SK-N-SH treated with all-trans-retinoic acid at 6 μM for 48 hours (cell line): ENCODE results near the gene MOGAT3.

Source experiments
- ATAC-seq: fragments of 200-7000 bp; cut with Tn5 transposase; 3 replicates; pipeline ENCODE4 v1.9.1; 2020; ENCODE audit warnings: mild to moderate bottlenecking, moderate library complexity
- ARNTL ChIP-seq: fragments of 450-650 bp; formaldehyde crosslinking; IDR thresholded peaks from 2 replicates; pipeline ENCODE4 v1.5.0; 2020; ENCODE audit warnings: low read depth, mild to moderate bottlenecking, moderate library complexity, borderline replicate concordance
- BACH2 ChIP-seq: fragments of 250-450 bp; sonication (Bioruptor Pico); IDR thresholded peaks from 2 replicates; pipeline ENCODE4 v1.9.0; 2021; ENCODE audit warnings: mild to moderate bottlenecking, borderline replicate concordance
- CSDC2 ChIP-seq: fragments of 250-450 bp; sonication (Bioruptor Pico); IDR thresholded peaks from 2 replicates; pipeline ENCODE4 v1.5.0; 2020; ENCODE audit warnings: mild to moderate bottlenecking, moderate library complexity
- ESRRG ChIP-seq: fragments of 250-450 bp; sonication (Bioruptor Pico); IDR thresholded peaks from 2 replicates; pipeline ENCODE4 v1.6.1; 2021; ENCODE audit warnings: mild to moderate bottlenecking
- GLIS3 ChIP-seq: fragments of 250-450 bp; sonication (Bioruptor Pico); IDR thresholded peaks from 2 replicates; pipeline ENCODE4 v1.5.0; 2020; ENCODE audit warnings: mild to moderate bottlenecking, moderate library complexity
- ISL1 ChIP-seq: fragments of 250-450 bp; sonication (Bioruptor Pico); IDR thresholded peaks from 2 replicates; pipeline ENCODE4 v2.1.2; 2022; ENCODE audit warnings: mild to moderate bottlenecking, moderate library complexity
- OSR1 ChIP-seq: fragments of 250-450 bp; sonication (Bioruptor Pico); IDR thresholded peaks from 2 replicates; pipeline ENCODE4 v1.8.0; 2022; ENCODE audit warnings: moderate library complexity, mild to moderate bottlenecking, inconsistent platforms
- PPARA ChIP-seq: fragments of 250-450 bp; sonication (Bioruptor Pico); IDR thresholded peaks from 2 replicates; pipeline ENCODE4 v1.5.0; 2020; ENCODE audit warnings: mild to moderate bottlenecking, borderline replicate concordance
- RARB ChIP-seq: fragments of 250-450 bp; sonication (Bioruptor Pico); IDR thresholded peaks from 2 replicates; pipeline ENCODE4 v1.8.0; 2021; ENCODE audit warnings: mild to moderate bottlenecking, moderate library complexity
- SNAI2 ChIP-seq: fragments of 250-450 bp; sonication (Bioruptor Pico); IDR thresholded peaks from 2 replicates; pipeline ENCODE4 v1.5.0; 2020; ENCODE audit warnings: mild to moderate bottlenecking, moderate library complexity
- TCF4 ChIP-seq: fragments of 250-450 bp; sonication (Bioruptor Pico); IDR thresholded peaks from 2 replicates; pipeline ENCODE4 v1.8.0; 2021; ENCODE audit warnings: mild to moderate bottlenecking, moderate library complexity, borderline replicate concordance
- TOX ChIP-seq: fragments of 250-450 bp; sonication (Bioruptor Pico); IDR thresholded peaks from 2 replicates; pipeline ENCODE4 v1.8.0; 2021; ENCODE audit warnings: mild to moderate bottlenecking, moderate library complexity, borderline replicate concordance
- ZC3H10 ChIP-seq: fragments of 250-450 bp; sonication (Bioruptor Pico); IDR thresholded peaks from 2 replicates; pipeline ENCODE4 v1.5.1; 2021; ENCODE audit warnings: mild to moderate bottlenecking, moderate library complexity
- ZFP3 ChIP-seq: fragments of 250-450 bp; sonication (Bioruptor Pico); IDR thresholded peaks from 2 replicates; pipeline ENCODE4 v1.5.0; 2020; ENCODE audit warnings: mild to moderate bottlenecking, moderate library complexity
- ZNF70 ChIP-seq: fragments of 450-650 bp; formaldehyde crosslinking; IDR thresholded peaks from 2 replicates; pipeline ENCODE4 v1.5.0; 2020; ENCODE audit warnings: mild to moderate bottlenecking, moderate library complexity
- ZNF8 ChIP-seq: fragments of 450-650 bp; formaldehyde crosslinking; IDR thresholded peaks from 2 replicates; pipeline ENCODE4 v1.5.0; 2020; ENCODE audit warnings: mild to moderate bottlenecking, moderate library complexity
- TF ChIP-seq, protein P1 (sequence below): fragments of 250-450 bp; sonication (Bioruptor Pico); IDR thresholded peaks from 2 replicates; pipeline ENCODE4 v1.5.0; 2020; ENCODE audit warnings: mild to moderate bottlenecking, moderate library complexity
- TF ChIP-seq, protein P2 (sequence below): fragments of 250-450 bp; sonication (Bioruptor Pico); IDR thresholded peaks from 2 replicates; pipeline ENCODE4 v1.5.1; 2021; ENCODE audit warnings: mild to moderate bottlenecking, moderate library complexity
- TF ChIP-seq, protein P3 (sequence below): fragments of 250-450 bp; sonication (Bioruptor Pico); IDR thresholded peaks from 2 replicates; pipeline ENCODE4 v1.8.0; 2020; ENCODE audit warnings: mild to moderate bottlenecking, moderate library complexity, borderline replicate concordance
- TF ChIP-seq, protein P4 (sequence below): fragments of 250-450 bp; sonication (Bioruptor Pico); IDR thresholded peaks from 2 replicates; pipeline ENCODE4 v1.5.1; 2020; ENCODE audit warnings: low read depth, mild to moderate bottlenecking, moderate library complexity
- TF ChIP-seq, protein P5 (sequence below): fragments of 250-450 bp; sonication (Bioruptor Pico); IDR thresholded peaks from 2 replicates; pipeline ENCODE4 v1.8.0; 2021; ENCODE audit warnings: low read depth, mild to moderate bottlenecking, moderate library complexity, borderline replicate concordance

The MOGAT3 gene

DNA sequence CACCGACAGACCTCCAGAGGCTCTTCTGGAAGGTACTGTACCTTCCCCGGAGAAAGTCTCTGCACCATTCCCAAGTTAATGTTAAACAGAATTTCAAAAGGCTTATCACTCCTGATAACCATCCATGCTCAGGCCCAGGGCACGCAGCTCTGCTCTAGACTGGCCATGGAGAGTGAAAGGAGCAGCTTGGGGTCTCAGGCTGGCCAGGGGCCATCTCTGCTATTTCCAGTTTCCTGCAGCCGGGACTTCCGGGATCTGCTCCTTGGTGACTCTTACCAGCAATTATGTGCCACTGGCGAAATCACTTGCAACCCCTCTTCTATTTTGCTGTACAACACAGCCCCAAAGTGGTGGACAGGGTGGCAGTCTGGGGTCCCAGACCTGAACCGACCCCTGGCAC is 30.8 kb upstream of the MOGAT3 start:
- ATAC-seq, result no peak; the same call in 2 of the 3 replicates
- TF ChIP-seq RARB, result no peak
- TF ChIP-seq CSDC2, result no peak
- no peak for TF ChIP-seq TOX (CRISPR knock-in tag)
- TF ChIP-seq ZNF70 (CRISPR knock-in tag), result no peak
- no peak for TF ChIP-seq TCF4 (CRISPR knock-in tag)
- TF ChIP-seq ARNTL (CRISPR knock-in tag), result no peak
- TF ChIP-seq BACH2, result no peak
- no peak for TF ChIP-seq ISL1 (CRISPR knock-in tag)
- TF ChIP-seq, protein P1, sequence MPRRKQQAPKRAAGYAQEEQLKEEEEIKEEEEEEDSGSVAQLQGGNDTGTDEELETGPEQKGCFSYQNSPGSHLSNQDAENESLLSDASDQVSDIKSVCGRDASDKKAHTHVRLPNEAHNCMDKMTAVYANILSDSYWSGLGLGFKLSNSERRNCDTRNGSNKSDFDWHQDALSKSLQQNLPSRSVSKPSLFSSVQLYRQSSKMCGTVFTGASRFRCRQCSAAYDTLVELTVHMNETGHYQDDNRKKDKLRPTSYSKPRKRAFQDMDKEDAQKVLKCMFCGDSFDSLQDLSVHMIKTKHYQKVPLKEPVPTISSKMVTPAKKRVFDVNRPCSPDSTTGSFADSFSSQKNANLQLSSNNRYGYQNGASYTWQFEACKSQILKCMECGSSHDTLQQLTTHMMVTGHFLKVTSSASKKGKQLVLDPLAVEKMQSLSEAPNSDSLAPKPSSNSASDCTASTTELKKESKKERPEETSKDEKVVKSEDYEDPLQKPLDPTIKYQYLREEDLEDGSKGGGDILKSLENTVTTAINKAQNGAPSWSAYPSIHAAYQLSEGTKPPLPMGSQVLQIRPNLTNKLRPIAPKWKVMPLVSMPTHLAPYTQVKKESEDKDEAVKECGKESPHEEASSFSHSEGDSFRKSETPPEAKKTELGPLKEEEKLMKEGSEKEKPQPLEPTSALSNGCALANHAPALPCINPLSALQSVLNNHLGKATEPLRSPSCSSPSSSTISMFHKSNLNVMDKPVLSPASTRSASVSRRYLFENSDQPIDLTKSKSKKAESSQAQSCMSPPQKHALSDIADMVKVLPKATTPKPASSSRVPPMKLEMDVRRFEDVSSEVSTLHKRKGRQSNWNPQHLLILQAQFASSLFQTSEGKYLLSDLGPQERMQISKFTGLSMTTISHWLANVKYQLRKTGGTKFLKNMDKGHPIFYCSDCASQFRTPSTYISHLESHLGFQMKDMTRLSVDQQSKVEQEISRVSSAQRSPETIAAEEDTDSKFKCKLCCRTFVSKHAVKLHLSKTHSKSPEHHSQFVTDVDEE (CRISPR knock-in tag), result no peak
- TF ChIP-seq, protein P2, sequence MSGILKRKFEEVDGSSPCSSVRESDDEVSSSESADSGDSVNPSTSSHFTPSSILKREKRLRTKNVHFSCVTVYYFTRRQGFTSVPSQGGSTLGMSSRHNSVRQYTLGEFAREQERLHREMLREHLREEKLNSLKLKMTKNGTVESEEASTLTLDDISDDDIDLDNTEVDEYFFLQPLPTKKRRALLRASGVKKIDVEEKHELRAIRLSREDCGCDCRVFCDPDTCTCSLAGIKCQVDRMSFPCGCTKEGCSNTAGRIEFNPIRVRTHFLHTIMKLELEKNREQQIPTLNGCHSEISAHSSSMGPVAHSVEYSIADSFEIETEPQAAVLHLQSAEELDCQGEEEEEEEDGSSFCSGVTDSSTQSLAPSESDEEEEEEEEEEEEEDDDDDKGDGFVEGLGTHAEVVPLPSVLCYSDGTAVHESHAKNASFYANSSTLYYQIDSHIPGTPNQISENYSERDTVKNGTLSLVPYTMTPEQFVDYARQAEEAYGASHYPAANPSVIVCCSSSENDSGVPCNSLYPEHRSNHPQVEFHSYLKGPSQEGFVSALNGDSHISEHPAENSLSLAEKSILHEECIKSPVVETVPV (CRISPR knock-in tag), result no peak
- TF ChIP-seq, protein P3, sequence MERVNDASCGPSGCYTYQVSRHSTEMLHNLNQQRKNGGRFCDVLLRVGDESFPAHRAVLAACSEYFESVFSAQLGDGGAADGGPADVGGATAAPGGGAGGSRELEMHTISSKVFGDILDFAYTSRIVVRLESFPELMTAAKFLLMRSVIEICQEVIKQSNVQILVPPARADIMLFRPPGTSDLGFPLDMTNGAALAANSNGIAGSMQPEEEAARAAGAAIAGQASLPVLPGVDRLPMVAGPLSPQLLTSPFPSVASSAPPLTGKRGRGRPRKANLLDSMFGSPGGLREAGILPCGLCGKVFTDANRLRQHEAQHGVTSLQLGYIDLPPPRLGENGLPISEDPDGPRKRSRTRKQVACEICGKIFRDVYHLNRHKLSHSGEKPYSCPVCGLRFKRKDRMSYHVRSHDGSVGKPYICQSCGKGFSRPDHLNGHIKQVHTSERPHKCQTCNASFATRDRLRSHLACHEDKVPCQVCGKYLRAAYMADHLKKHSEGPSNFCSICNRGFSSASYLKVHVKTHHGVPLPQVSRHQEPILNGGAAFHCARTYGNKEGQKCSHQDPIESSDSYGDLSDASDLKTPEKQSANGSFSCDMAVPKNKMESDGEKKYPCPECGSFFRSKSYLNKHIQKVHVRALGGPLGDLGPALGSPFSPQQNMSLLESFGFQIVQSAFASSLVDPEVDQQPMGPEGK (CRISPR knock-in tag), result no peak
- no peak for TF ChIP-seq GLIS3
- no peak for TF ChIP-seq ZFP3 (CRISPR knock-in tag)
- no peak for TF ChIP-seq ESRRG (CRISPR knock-in tag)
- no peak for TF ChIP-seq PPARA (CRISPR knock-in tag)
- TF ChIP-seq, protein P4, sequence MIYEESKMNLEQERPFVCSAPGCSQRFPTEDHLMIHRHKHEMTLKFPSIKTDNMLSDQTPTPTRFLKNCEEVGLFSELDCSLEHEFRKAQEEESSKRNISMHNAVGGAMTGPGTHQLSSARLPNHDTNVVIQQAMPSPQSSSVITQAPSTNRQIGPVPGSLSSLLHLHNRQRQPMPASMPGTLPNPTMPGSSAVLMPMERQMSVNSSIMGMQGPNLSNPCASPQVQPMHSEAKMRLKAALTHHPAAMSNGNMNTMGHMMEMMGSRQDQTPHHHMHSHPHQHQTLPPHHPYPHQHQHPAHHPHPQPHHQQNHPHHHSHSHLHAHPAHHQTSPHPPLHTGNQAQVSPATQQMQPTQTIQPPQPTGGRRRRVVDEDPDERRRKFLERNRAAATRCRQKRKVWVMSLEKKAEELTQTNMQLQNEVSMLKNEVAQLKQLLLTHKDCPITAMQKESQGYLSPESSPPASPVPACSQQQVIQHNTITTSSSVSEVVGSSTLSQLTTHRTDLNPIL (CRISPR knock-in tag), result no peak
- TF ChIP-seq ZC3H10 (CRISPR knock-in tag), result no peak
- TF ChIP-seq, protein P5, sequence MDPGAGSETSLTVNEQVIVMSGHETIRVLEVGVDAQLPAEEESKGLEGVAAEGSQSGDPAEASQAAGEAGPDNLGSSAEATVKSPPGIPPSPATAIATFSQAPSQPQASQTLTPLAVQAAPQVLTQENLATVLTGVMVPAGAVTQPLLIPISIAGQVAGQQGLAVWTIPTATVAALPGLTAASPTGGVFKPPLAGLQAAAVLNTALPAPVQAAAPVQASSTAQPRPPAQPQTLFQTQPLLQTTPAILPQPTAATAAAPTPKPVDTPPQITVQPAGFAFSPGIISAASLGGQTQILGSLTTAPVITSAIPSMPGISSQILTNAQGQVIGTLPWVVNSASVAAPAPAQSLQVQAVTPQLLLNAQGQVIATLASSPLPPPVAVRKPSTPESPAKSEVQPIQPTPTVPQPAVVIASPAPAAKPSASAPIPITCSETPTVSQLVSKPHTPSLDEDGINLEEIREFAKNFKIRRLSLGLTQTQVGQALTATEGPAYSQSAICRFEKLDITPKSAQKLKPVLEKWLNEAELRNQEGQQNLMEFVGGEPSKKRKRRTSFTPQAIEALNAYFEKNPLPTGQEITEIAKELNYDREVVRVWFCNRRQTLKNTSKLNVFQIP (CRISPR knock-in tag), result no peak
- TF ChIP-seq ZNF8 (CRISPR knock-in tag), result no peak

DNA sequence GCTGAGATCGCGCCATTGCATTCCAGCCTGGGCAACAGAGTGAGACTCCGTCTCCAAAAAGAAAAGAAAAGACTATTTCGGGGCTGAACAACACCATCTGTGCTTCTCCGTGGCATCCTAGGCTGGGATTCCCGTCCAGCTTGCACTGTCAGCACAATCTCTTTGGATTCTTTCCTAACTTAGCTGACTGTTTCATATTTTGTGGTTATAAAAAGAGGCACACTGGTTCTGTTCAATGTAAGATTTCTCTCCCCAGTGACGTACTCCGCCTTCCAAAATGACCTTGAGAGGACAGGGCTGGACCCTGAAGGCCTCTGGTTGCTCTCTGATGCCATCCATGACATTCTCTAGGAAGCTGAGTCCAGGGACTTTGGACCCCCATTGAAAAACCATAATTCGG is 25.9 kb upstream of the MOGAT3 start:
- ATAC-seq, result no peak
- TF ChIP-seq ZNF8 (CRISPR knock-in tag), result no peak
- no peak for TF ChIP-seq ESRRG (CRISPR knock-in tag)
- no peak for TF ChIP-seq ARNTL (CRISPR knock-in tag)
- TF ChIP-seq TOX (CRISPR knock-in tag), result no peak
- TF ChIP-seq ISL1 (CRISPR knock-in tag), result no peak
- TF ChIP-seq, protein P5 (CRISPR knock-in tag), result no peak
- no peak for TF ChIP-seq PPARA (CRISPR knock-in tag)
- TF ChIP-seq SNAI2, result no peak
- TF ChIP-seq, protein P3 (CRISPR knock-in tag), result no peak
- TF ChIP-seq ZFP3 (CRISPR knock-in tag), result no peak
- no peak for TF ChIP-seq RARB
- TF ChIP-seq OSR1 (CRISPR knock-in tag), result no peak
- no peak for TF ChIP-seq GLIS3
- TF ChIP-seq, protein P4 (CRISPR knock-in tag), result no peak
- no peak for TF ChIP-seq ZNF70 (CRISPR knock-in tag)
- TF ChIP-seq, protein P1 (CRISPR knock-in tag), result no peak
